Endothelial cell (in vitro differentiated cells): Measurements from ENCODE around the gene CA7. TPM values are rescaled to one million over a fixed set of nuclear protein-coding genes. Genes with fewer than 3 reads are reported as not detected.

Experiments
- DNase-seq: peaks from one replicate; pipeline ENCODE4 v3.0.0; 2021; ENCODE audit warnings: low spot score
- H3K27ac Mint-ChIP-seq: one replicate; pipeline ENCODE4 v1.8.0; 2021; ENCODE audit warnings: mixed read lengths, inconsistent platforms; ENCODE audit not compliant: unreplicated experiment
- H3K27me3 Mint-ChIP-seq: one replicate; pipeline ENCODE4 v1.8.0; 2021; ENCODE audit warnings: mild to moderate bottlenecking, moderate library complexity, mixed read lengths, inconsistent platforms; ENCODE audit not compliant: unreplicated experiment
- H3K36me3 Mint-ChIP-seq: one replicate; pipeline ENCODE4 v1.8.0; 2021; ENCODE audit warnings: mild to moderate bottlenecking, low read depth, mixed read lengths, inconsistent platforms; ENCODE audit not compliant: unreplicated experiment
- H3K4me1 Mint-ChIP-seq: one replicate; pipeline ENCODE4 v1.8.0; 2021; ENCODE audit warnings: mild to moderate bottlenecking, mixed read lengths, inconsistent platforms; ENCODE audit not compliant: unreplicated experiment
- H3K4me3 Mint-ChIP-seq: one replicate; pipeline ENCODE4 v1.8.0; 2021; ENCODE audit warnings: mild to moderate bottlenecking, mixed read lengths, inconsistent platforms; ENCODE audit not compliant: unreplicated experiment
- H3K9me3 Mint-ChIP-seq: one replicate; pipeline ENCODE4 v1.8.0; 2021; ENCODE audit warnings: mixed read lengths, inconsistent platforms; ENCODE audit not compliant: unreplicated experiment
- CTCF ChIP-seq: fragments of 200-600 bp; sonication (generic); IDR thresholded peaks from one replicate; pipeline ENCODE4 v1.5.0; 2021; ENCODE audit warnings: antibody characterized with exemption; ENCODE audit not compliant: unreplicated experiment
- total RNA-seq: library from RNA; stranded (reverse); fragmentation: NEBNext Ultra II Directional; extraction: Animal tissue kit (Norgen Biotek cat#: 25700); gene quantifications from one replicate; pipeline ENCODE4 v1.2.1, GENCODE V29; 2021; ENCODE audit not compliant: unreplicated experiment

The CA7 gene
- total RNA-seq, 1 donor from 2014 or later = not detected

- no peaks in the 10 kb centered on the region for H3K9me3 Mint-ChIP-seq
- peaks cover 2% of the 10 kb centered on the region for H3K4me1 Mint-ChIP-seq
- H3K27me3 Mint-ChIP-seq = peaks cover 3% of the 10 kb centered on the region
- H3K4me3 Mint-ChIP-seq = no peak overlapping the region
- no peaks in the 10 kb centered on the region for H3K36me3 Mint-ChIP-seq
- DNase-seq = no peak
- H3K27ac Mint-ChIP-seq = no peak overlapping the region
- no peak for TF ChIP-seq CTCF
Measured at GRCh38 chr16:66851166-66851964, 7.2 kb downstream of the CA7 start.

GRCh38 chr16:66853261-66854139 lies 9.3 kb downstream of the CA7 start:
- H3K9me3 Mint-ChIP-seq = no peaks in the 10 kb centered on the region
- H3K27me3 Mint-ChIP-seq = peaks cover under 1% of the 10 kb centered on the region
- H3K4me3 Mint-ChIP-seq = no peak overlapping the region
- no peak for DNase-seq
- no peak for TF ChIP-seq CTCF
- no peaks in the 10 kb centered on the region for H3K36me3 Mint-ChIP-seq
- H3K27ac Mint-ChIP-seq = no peak overlapping the region
- H3K4me1 Mint-ChIP-seq = no peaks in the 10 kb centered on the region

GRCh38 chr16:66856184-66856730 lies 12.0 kb downstream of the CA7 start:
- H3K36me3 Mint-ChIP-seq = no peaks in the 10 kb centered on the region
- no peak for TF ChIP-seq CTCF
- H3K27ac Mint-ChIP-seq = no peak overlapping the region
- H3K27me3 Mint-ChIP-seq = no peaks in the 10 kb centered on the region
- no peak for DNase-seq
- no peak overlapping the region for H3K4me3 Mint-ChIP-seq
- H3K4me1 Mint-ChIP-seq = no peaks in the 10 kb centered on the region
- H3K9me3 Mint-ChIP-seq = no peaks in the 10 kb centered on the region

GRCh38 chr16:66856801-66857200 lies 12.6 kb downstream of the CA7 start:
- no peak overlapping the region for H3K27ac Mint-ChIP-seq
- no peak for DNase-seq
- no peaks in the 10 kb centered on the region for H3K36me3 Mint-ChIP-seq
- no peaks in the 10 kb centered on the region for H3K4me1 Mint-ChIP-seq
- no peak overlapping the region for H3K4me3 Mint-ChIP-seq
- no peaks in the 10 kb centered on the region for H3K27me3 Mint-ChIP-seq
- H3K9me3 Mint-ChIP-seq = no peaks in the 10 kb centered on the region
- no peak for TF ChIP-seq CTCF
